Liver (tissue), 3 donors: Measurements from ENCODE around the gene ARPIN.

Source experiments
- MAX ChIP-seq: IDR thresholded peaks from 2 replicates; pipeline ENCODE4 v1.6.1; 2016; ENCODE audit warnings: antibody characterized with exemption
- TAF1 ChIP-seq: conservative IDR thresholded peaks from 2 replicates; pipeline ENCODE4 v1.6.1; 2016; ENCODE audit warnings: antibody characterized with exemption, mild to moderate bottlenecking
- ZBTB33 ChIP-seq: IDR thresholded peaks from 2 replicates; pipeline ENCODE4 v1.6.1; 2016; ENCODE audit warnings: antibody characterized with exemption
- TF ChIP-seq, protein P1 (sequence below): fragments of 150-350 bp; IDR thresholded peaks from 2 replicates; pipeline ENCODE4 v1.5.1; 2017; ENCODE audit warnings: improper control_type of control experiment, low read depth, low read length; ENCODE audit not compliant: missing input control
- donor health status: healthy.
- donor health status: healthy.

GRCh38 chr15:89926158-89926557 is 13.4 kb upstream of the ARPIN start:
- TF ChIP-seq, protein P1, sequence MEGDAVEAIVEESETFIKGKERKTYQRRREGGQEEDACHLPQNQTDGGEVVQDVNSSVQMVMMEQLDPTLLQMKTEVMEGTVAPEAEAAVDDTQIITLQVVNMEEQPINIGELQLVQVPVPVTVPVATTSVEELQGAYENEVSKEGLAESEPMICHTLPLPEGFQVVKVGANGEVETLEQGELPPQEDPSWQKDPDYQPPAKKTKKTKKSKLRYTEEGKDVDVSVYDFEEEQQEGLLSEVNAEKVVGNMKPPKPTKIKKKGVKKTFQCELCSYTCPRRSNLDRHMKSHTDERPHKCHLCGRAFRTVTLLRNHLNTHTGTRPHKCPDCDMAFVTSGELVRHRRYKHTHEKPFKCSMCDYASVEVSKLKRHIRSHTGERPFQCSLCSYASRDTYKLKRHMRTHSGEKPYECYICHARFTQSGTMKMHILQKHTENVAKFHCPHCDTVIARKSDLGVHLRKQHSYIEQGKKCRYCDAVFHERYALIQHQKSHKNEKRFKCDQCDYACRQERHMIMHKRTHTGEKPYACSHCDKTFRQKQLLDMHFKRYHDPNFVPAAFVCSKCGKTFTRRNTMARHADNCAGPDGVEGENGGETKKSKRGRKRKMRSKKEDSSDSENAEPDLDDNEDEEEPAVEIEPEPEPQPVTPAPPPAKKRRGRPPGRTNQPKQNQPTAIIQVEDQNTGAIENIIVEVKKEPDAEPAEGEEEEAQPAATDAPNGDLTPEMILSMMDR = no peak
- TF ChIP-seq ZBTB33 (no peak), TAF1 (no peak), MAX (no peak)
